Astrocyte (in vitro differentiated cells and primary cell): Measurements from ENCODE around the gene ALG14. TPM values are rescaled to one million over a fixed set of nuclear protein-coding genes. Genes with fewer than 3 reads are reported as not detected.

Experiments used
- DNase-seq: peaks from one replicate; pipeline ENCODE4 v3.0.0-alpha.2; 2010; ENCODE audit warnings: low read depth
- FAIRE-seq: peaks from 2 replicates; lab custom pipeline; 2011; peaks lifted over from hg19 to GRCh38; lab: Jason Lieb, UNC
- H2AFZ ChIP-seq: 2 replicates; pipeline ENCODE4 v1.6.0; 2012; ENCODE audit warnings: low read depth, low read length, inconsistent platforms
- H3K27ac ChIP-seq: 2 replicates; pipeline ENCODE4 v1.5.1; 2011; ENCODE audit warnings: low read depth, low read length, inconsistent platforms
- H3K27me3 ChIP-seq: 2 replicates; pipeline ENCODE4 v1.6.0; 2011; ENCODE audit warnings: low read length, inconsistent platforms; ENCODE audit not compliant: insufficient read depth
- H3K36me3 ChIP-seq: 2 replicates; pipeline ENCODE4 v1.5.1; 2011; ENCODE audit warnings: low read length, inconsistent platforms; ENCODE audit not compliant: insufficient read depth
- H3K4me1 ChIP-seq: 2 replicates; pipeline ENCODE4 v1.5.1; 2011; ENCODE audit warnings: low read length, inconsistent platforms; ENCODE audit not compliant: insufficient read depth
- H3K4me2 ChIP-seq: 2 replicates; pipeline ENCODE4 v1.6.0; 2012; ENCODE audit warnings: low read length, inconsistent platforms
- H3K4me3 ChIP-seq: 2 replicates; pipeline ENCODE4 v1.5.1; 2011; ENCODE audit warnings: low read depth, mild to moderate bottlenecking, low read length, inconsistent platforms; ENCODE audit not compliant: insufficient read depth
- H3K79me2 ChIP-seq: 2 replicates; pipeline ENCODE4 v1.6.0; 2012; ENCODE audit warnings: mild to moderate bottlenecking, low read length, inconsistent platforms; ENCODE audit not compliant: insufficient read depth
- H3K9ac ChIP-seq: 2 replicates; pipeline ENCODE4 v1.6.0; 2012; ENCODE audit warnings: mild to moderate bottlenecking, low read length, inconsistent platforms
- H3K9me3 ChIP-seq: 2 replicates; pipeline ENCODE4 v1.5.1; 2012; ENCODE audit warnings: low read depth, mild to moderate bottlenecking, low read length, inconsistent platforms; ENCODE audit not compliant: insufficient read depth
- H4K20me1 ChIP-seq: 2 replicates; pipeline ENCODE4 v1.6.0; 2012; ENCODE audit warnings: low read length, inconsistent platforms; ENCODE audit not compliant: insufficient read depth
- H3K27ac Mint-ChIP-seq: one replicate; pipeline ENCODE4 v1.8.0; 2021; ENCODE audit warnings: mild to moderate bottlenecking, mixed read lengths; ENCODE audit not compliant: unreplicated experiment
- H3K27me3 Mint-ChIP-seq: one replicate; pipeline ENCODE4 v1.8.0; 2021; ENCODE audit warnings: low read depth, mixed read lengths; ENCODE audit not compliant: unreplicated experiment
- H3K36me3 Mint-ChIP-seq: one replicate; pipeline ENCODE4 v1.8.0; 2021; ENCODE audit warnings: low read depth, mixed read lengths; ENCODE audit not compliant: unreplicated experiment
- H3K4me1 Mint-ChIP-seq: one replicate; pipeline ENCODE4 v1.8.0; 2021; ENCODE audit warnings: low read depth, mixed read lengths; ENCODE audit not compliant: unreplicated experiment
- H3K4me3 Mint-ChIP-seq: one replicate; pipeline ENCODE4 v1.8.0; 2021; ENCODE audit warnings: mild to moderate bottlenecking, moderate library complexity, mixed read lengths; ENCODE audit not compliant: unreplicated experiment
- H3K9me3 Mint-ChIP-seq: one replicate; pipeline ENCODE4 v1.8.0; 2021; ENCODE audit warnings: mild to moderate bottlenecking, mixed read lengths; ENCODE audit not compliant: unreplicated experiment
- EZH2 ChIP-seq: IDR thresholded peaks from 2 replicates; pipeline ENCODE4 v1.6.1; 2012; ENCODE audit warnings: mild to moderate bottlenecking, low read length, inconsistent platforms; ENCODE audit not compliant: insufficient read depth
- total RNA-seq: library from RNA; stranded (reverse); gene quantifications from 2 replicates; pipeline ENCODE4 v1.2.1, GENCODE V29; 2021
- TF ChIP-seq, protein P1 (sequence below): IDR thresholded peaks from 2 replicates; pipeline ENCODE4 v1.5.1; 2011; ENCODE audit warnings: low read depth, mild to moderate bottlenecking, inconsistent platforms, low read length, moderate library complexity; ENCODE audit not compliant: insufficient read depth

ALG14 gene
- total RNA-seq, 1 donor from 2014 or later: 6.9 TPM

GRCh38 chr1:94993931-94994645, 78.7 kb downstream of the ALG14 start:
- no peak for FAIRE-seq
- no peaks in the 10 kb centered on the region for H3K36me3 ChIP-seq
- DNase-seq: no peak
- H3K4me1 ChIP-seq: peaks cover 8% of the 10 kb centered on the region
- no peaks in the 10 kb centered on the region for H3K27me3 ChIP-seq
- no peak overlapping the region for H3K4me3 ChIP-seq
- H3K4me2 ChIP-seq: peak overlapping the region; percentile 6
- H3K36me3 Mint-ChIP-seq: peaks cover 6% of the 10 kb centered on the region
- H3K4me3 Mint-ChIP-seq: no peak overlapping the region
- H3K4me1 Mint-ChIP-seq: peaks cover 15% of the 10 kb centered on the region
- H3K27me3 Mint-ChIP-seq: no peaks in the 10 kb centered on the region
- H3K9ac ChIP-seq: no peak overlapping the region
- peak overlapping the region; percentile 68 for H3K27ac Mint-ChIP-seq
- no peaks in the 10 kb centered on the region for H3K9me3 Mint-ChIP-seq
- H3K9me3 ChIP-seq: no peaks in the 10 kb centered on the region
- no peaks in the 10 kb centered on the region for H4K20me1 ChIP-seq
- no peaks in the 10 kb centered on the region for H3K79me2 ChIP-seq
- TF ChIP-seq, protein P1, sequence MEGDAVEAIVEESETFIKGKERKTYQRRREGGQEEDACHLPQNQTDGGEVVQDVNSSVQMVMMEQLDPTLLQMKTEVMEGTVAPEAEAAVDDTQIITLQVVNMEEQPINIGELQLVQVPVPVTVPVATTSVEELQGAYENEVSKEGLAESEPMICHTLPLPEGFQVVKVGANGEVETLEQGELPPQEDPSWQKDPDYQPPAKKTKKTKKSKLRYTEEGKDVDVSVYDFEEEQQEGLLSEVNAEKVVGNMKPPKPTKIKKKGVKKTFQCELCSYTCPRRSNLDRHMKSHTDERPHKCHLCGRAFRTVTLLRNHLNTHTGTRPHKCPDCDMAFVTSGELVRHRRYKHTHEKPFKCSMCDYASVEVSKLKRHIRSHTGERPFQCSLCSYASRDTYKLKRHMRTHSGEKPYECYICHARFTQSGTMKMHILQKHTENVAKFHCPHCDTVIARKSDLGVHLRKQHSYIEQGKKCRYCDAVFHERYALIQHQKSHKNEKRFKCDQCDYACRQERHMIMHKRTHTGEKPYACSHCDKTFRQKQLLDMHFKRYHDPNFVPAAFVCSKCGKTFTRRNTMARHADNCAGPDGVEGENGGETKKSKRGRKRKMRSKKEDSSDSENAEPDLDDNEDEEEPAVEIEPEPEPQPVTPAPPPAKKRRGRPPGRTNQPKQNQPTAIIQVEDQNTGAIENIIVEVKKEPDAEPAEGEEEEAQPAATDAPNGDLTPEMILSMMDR: no peak
- TF ChIP-seq EZH2: no peak
- no peak overlapping the region for H2AFZ ChIP-seq
- no peak overlapping the region for H3K27ac ChIP-seq

GRCh38 chr1:94992863-94993563, 79.7 kb downstream of the ALG14 start:
- Histone ChIP-seq H3K4me3 (no peak overlapping the region), H2AFZ (no peak overlapping the region), H3K27me3 (no peaks in the 10 kb centered on the region), H3K27ac (no peak overlapping the region), H3K9me3 (no peaks in the 10 kb centered on the region), H3K36me3 (no peaks in the 10 kb centered on the region), H4K20me1 (no peaks in the 10 kb centered on the region), H3K9ac (no peak overlapping the region), H3K4me1 (peaks cover 8% of the 10 kb centered on the region), H3K4me2 (no peak overlapping the region), H3K79me2 (no peaks in the 10 kb centered on the region)
- no peak overlapping the region for H3K4me3 Mint-ChIP-seq
- no peak overlapping the region for H3K27ac Mint-ChIP-seq
- no peaks in the 10 kb centered on the region for H3K27me3 Mint-ChIP-seq
- DNase-seq (no peak), FAIRE-seq (no peak)
- H3K9me3 Mint-ChIP-seq: no peaks in the 10 kb centered on the region
- H3K36me3 Mint-ChIP-seq: peaks cover 6% of the 10 kb centered on the region
- H3K4me1 Mint-ChIP-seq: peaks cover 17% of the 10 kb centered on the region
- TF ChIP-seq EZH2: no peak
- TF ChIP-seq, protein P1: no peak
